Kidney (tissue), 14 donors: Measurements from ENCODE around the gene STIM1. TPM values are rescaled to one million over a fixed set of nuclear protein-coding genes. Genes with fewer than 3 reads are reported as not detected.

Experiments used
- DNase-seq, 5 donors: peaks; one replicate each; pipeline ENCODE4 v3.0.0-alpha.2; 2013 to 2020
- FAIRE-seq: peaks from 2 replicates; lab custom pipeline; 2012; peaks lifted over from hg19 to GRCh38; lab: Jason Lieb, UNC
- H3K27ac ChIP-seq, 2 donors: one replicate each; pipeline ENCODE4 v1.7.0; 2013; ENCODE audit warnings: low read depth in 2 of 2, low read length in 2 of 2, inconsistent platforms in 1 of 2
- H3K27me3 ChIP-seq: one replicate; pipeline ENCODE4 v1.7.1; 2013; ENCODE audit warnings: low read length, inconsistent platforms; ENCODE audit not compliant: control insufficient read depth, insufficient read depth
- H3K36me3 ChIP-seq, 3 donors: one replicate each; pipeline versions ENCODE4 v1.7.0 to v1.7.1; 2013; ENCODE audit warnings: low read length in 3 of 3, control low read depth in 1 of 3, inconsistent platforms in 1 of 3; ENCODE audit not compliant: insufficient read depth in 3 of 3, control insufficient read depth in 2 of 3
- H3K4me1 ChIP-seq, 3 donors: one replicate each; pipeline versions ENCODE4 v1.7.0 to v1.7.1; 2013; ENCODE audit warnings: low read length in 3 of 3, inconsistent platforms in 1 of 3, low read depth in 1 of 3; ENCODE audit not compliant: control insufficient read depth in 2 of 3, insufficient read depth in 2 of 3
- H3K4me3 ChIP-seq, 3 donors: one replicate each; pipeline versions ENCODE4 v1.7.0 to v1.8.1; 2013; ENCODE audit warnings: low read length in 3 of 3, control low read depth in 1 of 3, inconsistent platforms in 1 of 3
- H3K9ac ChIP-seq, 3 donors: one replicate each; pipeline versions ENCODE4 v1.7.0 to v1.7.1; 2013; ENCODE audit warnings: low read length in 3 of 3, control low read depth in 1 of 3, inconsistent platforms in 1 of 3
- H3K9me3 ChIP-seq, 3 donors: one replicate each; pipeline versions ENCODE4 v1.7.0 to v1.7.1; 2013; ENCODE audit warnings: low read length in 3 of 3, control low read depth in 1 of 3, inconsistent platforms in 1 of 3; ENCODE audit not compliant: control insufficient read depth in 2 of 3, insufficient read depth in 1 of 3
- intact Hi-C: fragments of 100-400 bp; cut with DNase I; formaldehyde crosslinking; loops from one replicate; pipeline ENCODE4 v1.11.1; 2022
- polyA plus RNA-seq: library from polyadenylated mRNA; stranded (reverse); fragments of 350-450 nt; fragmentation: Illumina TruSeq; extraction: RNeasy Lipid Tissue Mini Kit (QIAGEN cat#74804); gene quantifications from one replicate; pipeline ENCODE4 v1.2.3, GENCODE V29; 2014; ENCODE audit warnings: low read depth, low replicate concordance; ENCODE audit not compliant: insufficient read depth
- total RNA-seq: library from RNA; stranded (reverse); fragmentation: NEBNext Ultra II Directional; extraction: Animal tissue kit (Norgen Biotek cat#: 25700); gene quantifications from one replicate; pipeline ENCODE4 v1.2.1, GENCODE V29; 2021
- TF ChIP-seq, protein P1 (sequence below): IDR thresholded peaks from 3 replicates; pipeline ENCODE4 v1.5.1; 2012; ENCODE audit warnings: mild to moderate bottlenecking, moderate library complexity, borderline replicate concordance; ENCODE audit not compliant: insufficient read depth; ENCODE audit errors: extremely low read depth
- donor health status: control.
- donor health status: control.
- donor health status: control.
- donor health status: control.
- donor health status: control.
- donor health status: DM: yes; HTN: yes; CAD: no.
- donor health status: Normal renal cell carcinoma (clear cell type).

STIM1 gene
- total and polyA plus RNA-seq, 2 donors from 2014 or later: 15.7 to 68.0 TPM

DNA sequence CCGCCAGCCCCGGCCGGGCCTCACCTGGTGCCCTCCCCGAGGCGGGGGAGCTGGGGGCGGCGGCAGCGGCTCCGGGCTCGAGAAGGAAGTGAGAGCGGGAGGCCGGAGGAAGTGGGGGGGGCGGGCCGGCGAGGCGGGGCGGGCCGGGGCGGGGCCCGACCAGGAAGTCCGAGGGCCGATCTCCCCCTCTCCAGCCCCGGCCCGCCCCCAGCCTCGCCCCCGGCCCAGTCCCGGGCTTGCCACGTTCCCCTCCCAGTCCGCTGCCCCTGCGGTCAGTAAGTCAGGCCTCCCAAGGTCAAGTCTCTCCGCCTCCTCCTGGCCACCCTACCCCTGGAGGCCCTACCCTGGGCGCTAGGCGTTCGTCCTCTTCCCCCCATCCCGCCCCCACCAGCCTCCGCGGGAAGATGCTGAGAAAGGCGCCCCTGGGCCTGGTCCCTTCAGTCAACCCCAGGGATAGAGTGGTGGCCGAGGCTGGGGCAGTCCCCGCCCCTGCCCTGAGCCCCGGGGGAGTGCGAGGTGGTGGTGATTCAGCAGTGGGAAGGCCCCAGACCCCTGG lies 14.5 kb upstream of the STIM1 start, which contains the start of gene RHOG:
TSS of gene RHOG (minus strand) at position 90 of the 556 bp plus-strand sequence. CDS start 12,821 bp downstream, outside the sequence.
- DNase-seq: peak; percentile 78 to 97 (median 87)
- peak within 1 kb of the TSS; percentile 58 to 79 (median 75) for H3K4me3 ChIP-seq
- H3K27me3 ChIP-seq: no peaks in the 10 kb centered on the region
- peak within 1 kb of the TSS; percentile 92 for H3K27ac ChIP-seq
- H3K9me3 ChIP-seq: no peaks in the 10 kb centered on the region
- TF ChIP-seq, protein P1, sequence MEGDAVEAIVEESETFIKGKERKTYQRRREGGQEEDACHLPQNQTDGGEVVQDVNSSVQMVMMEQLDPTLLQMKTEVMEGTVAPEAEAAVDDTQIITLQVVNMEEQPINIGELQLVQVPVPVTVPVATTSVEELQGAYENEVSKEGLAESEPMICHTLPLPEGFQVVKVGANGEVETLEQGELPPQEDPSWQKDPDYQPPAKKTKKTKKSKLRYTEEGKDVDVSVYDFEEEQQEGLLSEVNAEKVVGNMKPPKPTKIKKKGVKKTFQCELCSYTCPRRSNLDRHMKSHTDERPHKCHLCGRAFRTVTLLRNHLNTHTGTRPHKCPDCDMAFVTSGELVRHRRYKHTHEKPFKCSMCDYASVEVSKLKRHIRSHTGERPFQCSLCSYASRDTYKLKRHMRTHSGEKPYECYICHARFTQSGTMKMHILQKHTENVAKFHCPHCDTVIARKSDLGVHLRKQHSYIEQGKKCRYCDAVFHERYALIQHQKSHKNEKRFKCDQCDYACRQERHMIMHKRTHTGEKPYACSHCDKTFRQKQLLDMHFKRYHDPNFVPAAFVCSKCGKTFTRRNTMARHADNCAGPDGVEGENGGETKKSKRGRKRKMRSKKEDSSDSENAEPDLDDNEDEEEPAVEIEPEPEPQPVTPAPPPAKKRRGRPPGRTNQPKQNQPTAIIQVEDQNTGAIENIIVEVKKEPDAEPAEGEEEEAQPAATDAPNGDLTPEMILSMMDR: no peak
- no peak for FAIRE-seq
- H3K4me1 ChIP-seq: peaks cover 0 to 22% (median 8%) of the 10 kb centered on the region in 3 donors
- no peaks in the 10 kb centered on the region for H3K36me3 ChIP-seq
- H3K9ac ChIP-seq: peak within 1 kb of the TSS; percentile 37 to 85 (median 82)
- intact Hi-C loops: no loop called here

DNA sequence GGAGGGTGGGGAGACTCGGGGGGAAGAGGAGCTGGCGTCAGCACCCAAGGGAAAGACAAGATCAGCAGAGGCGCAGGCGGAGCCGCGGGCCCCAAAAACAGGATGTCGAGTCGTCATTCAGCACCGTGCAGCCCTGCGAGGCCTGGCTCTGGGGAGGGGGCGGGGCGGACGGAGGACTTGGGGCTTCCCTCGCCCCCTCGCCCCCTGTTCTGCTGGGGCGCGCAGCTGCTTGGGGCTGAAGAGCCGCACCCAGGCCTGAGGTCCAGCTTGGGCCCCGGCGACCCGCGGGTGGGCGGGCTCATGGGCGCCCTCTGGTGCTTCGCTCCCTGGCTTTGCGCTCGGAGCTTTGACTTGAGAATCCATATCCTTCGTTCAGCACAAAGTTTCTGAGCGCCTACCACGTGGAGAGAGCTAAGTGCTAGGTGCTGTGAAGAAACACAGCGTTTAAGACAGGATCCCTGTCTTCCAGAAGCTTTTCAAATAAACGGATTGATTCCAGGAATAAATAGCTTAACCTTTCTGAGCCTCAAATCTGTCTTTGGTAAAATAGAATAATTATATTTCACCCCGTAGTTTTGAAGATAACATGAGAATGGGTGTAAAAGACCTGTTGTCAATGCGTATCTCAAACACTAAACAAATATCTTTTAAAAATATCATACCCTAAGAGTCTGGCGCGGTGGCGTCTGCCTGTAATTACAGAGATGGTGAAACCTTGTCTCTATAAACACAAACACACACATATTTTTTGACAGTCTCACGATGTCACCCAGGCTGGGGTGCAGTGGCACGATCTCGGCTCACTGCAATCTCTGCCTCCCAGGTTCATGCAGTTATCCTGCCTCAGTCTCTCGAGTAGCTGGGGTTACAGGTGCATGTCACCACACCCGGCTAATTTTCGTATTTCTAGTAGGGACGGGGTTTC lies 13.8 kb upstream of the STIM1 start:
- intact Hi-C loops: no loop called here
- Histone ChIP-seq H3K27ac (peak overlapping the region; percentile 92), H3K27me3 (no peaks in the 10 kb centered on the region), H3K36me3 (no peaks in the 10 kb centered on the region), H3K9ac (peak overlapping the region in 1 of 3 donors; percentile 82), H3K4me3 (peak overlapping the region; percentile 23 to 75 (median 52)), H3K9me3 (no peaks in the 10 kb centered on the region), H3K4me1 (peaks cover 0 to 22% (median 8%) of the 10 kb centered on the region in 3 donors)
- DNase-seq: peak; percentile 83 to 94 (median 88)
- no peak for FAIRE-seq
- TF ChIP-seq, protein P1: peak; percentile 47

DNA sequence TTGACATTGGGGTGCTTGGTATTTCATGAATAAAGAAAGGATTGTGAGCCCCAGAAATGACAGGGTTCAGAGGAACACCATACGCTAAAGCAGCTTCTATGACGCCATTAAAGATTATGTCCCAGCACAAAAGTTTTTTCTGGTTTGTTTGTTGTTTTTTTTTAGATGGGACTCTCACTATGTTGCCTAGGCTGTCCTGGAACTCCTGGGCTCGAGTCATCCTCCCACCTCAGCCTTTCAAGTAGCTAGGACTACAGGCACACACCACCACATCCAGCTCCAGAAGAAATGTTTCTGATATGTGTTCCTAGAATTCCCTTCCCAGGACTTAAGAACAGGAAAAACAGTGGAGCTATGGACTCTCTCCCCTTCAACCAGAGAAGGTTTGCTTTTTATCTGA lies 12.1 kb upstream of the STIM1 start:
- DNase-seq (no peak), FAIRE-seq (no peak)
- H3K36me3 ChIP-seq: no peaks in the 10 kb centered on the region
- no peaks in the 10 kb centered on the region for H3K27me3 ChIP-seq
- intact Hi-C loops: no loop called here
- TF ChIP-seq, protein P1: no peak
- peaks cover 0 to 11% (median 8%) of the 10 kb centered on the region in 3 donors for H3K4me1 ChIP-seq
- no peak overlapping the region for H3K4me3 ChIP-seq
- H3K27ac ChIP-seq: no peak overlapping the region
- no peaks in the 10 kb centered on the region for H3K9me3 ChIP-seq
- no peak overlapping the region for H3K9ac ChIP-seq
